ENCODE results near the gene SYCE3.
"Not testable (repeated sequence)": the region's sequence is repeated elsewhere in the genome, so short reads cannot be mapped to it uniquely, and the experiment has no call there.

SYCE3 gene

GRCh38 chr22:50520826-50521453 lies 41.8 kb downstream of the SYCE3 start:
- DNase-seq (ENCODE audit: low read depth) = no peak

GRCh38 chr22:50520184-50520583 lies 42.5 kb downstream of the SYCE3 start:
- not testable (repeated sequence) for DNase-seq (ENCODE audit: low read depth)

GRCh38 chr22:50519151-50519550 lies 43.6 kb downstream of the SYCE3 start:
- DNase-seq (ENCODE audit: low read depth) = no peak

DNA sequence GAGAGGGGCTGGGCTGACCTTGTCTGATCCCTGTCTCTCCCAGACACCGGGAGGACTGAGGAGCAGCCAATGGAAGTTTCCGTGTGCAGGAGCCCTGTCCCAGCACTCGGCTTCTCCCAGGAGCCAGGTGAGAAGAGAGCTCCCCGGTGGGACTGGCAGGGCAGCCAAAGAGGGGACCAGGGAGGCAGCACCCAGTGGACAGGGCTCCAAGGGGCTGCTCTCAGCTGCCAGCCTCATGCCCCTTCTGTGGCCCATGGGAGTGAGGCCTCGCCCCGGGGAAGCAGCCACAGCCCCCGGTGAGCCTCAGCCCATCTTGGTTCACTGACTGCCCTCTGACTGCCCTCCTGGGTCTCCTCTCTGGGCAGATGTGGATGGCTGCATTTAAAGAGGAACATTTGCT lies 44.1 kb downstream of the SYCE3 start:
- no peak for DNase-seq (ENCODE audit: low read depth)

GRCh38 chr22:50517495-50518260 lies 45.0 kb downstream of the SYCE3 start:
- no peak for DNase-seq (ENCODE audit: low read depth)

GRCh38 chr22:50516891-50517290 lies 45.8 kb downstream of the SYCE3 start:
- no peak for DNase-seq (ENCODE audit: low read depth)

DNA sequence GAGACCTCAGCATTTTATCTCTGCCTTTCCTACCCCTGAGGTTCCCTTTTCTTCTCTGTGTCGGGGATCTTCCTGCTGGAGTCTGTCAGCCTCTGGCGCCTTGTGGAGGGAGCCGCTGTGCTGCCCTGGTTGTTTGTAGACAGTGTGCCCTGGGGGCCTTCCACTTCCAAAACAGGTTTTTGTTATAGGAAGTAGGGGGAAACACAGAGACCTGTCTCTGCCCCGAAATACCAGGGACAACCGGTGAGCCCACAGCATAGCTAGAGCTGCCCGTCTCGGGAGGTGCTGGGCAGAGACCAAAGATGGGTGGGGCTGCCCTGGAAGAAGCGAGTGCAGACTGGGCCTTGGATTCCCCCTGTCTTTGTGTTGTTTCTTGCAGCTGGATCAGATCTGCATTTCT lies 46.7 kb downstream of the SYCE3 start:
- DNase-seq (ENCODE audit: low read depth) = no peak

- DNase-seq (ENCODE audit: low read depth) = no peak
Observed at GRCh38 chr22:50513175-50513574, 49.5 kb downstream of the SYCE3 start.

DNA sequence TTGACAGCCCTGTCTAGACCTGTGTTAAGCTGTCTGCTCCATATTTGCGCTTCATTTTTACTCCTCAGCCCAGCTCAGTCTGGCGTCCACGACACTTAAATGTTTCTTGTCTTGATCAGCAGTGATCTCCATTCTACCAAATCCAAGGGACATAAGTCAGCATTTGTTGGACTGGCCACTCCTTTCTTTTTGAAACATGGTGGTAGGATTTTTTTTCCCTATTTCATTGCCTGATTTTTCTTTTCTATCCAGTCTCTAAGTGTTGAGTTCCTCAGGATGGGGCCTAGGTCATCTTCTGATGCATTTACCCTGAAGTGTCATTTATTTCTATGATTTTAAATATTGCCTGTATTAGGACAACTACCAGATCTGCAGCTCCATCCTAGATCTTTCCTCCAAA lies 53.8 kb downstream of the SYCE3 start:
- DNase-seq (ENCODE audit: low read depth) = no peak

DNA sequence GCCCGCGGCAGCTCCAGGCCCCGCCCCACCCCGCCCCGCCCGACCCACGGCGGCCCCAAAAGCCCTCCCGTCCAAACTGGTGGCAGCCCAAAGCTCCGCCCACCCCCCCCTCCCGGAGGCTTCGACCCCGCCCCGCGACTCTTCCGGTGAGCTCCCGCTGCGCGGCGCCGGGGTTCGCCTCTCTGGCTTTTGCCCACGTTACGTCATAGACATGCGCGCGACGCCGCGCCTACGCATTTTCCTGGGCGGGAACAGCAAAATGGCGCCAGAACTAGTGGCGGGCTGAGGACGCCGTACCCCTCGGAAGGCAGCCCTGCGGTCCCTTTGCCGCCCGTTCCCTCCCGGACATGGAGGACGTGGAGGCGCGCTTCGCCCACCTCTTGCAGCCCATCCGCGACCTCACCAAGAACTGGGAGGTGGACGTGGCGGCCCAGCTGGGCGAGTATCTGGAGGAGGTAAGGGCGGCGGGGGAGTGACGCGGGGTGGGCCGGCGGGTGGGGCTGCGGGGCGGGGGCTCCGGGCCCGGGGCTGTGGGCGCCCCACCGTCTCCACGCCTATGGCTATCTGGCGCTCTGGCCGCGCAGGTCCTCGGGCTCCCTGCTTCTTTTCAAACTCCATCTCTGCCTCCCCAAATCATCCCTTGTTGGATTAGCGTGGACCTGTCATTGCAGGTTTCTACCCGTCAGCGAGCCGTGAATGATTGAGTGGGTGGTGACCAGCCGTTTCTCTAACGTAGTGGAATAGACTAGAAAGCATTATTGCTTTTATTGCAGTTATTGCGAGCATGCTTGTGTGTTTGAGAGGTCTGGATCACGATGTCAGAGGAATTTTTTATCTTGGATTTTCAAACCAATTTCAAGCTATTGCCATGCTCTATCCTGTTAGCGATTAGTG lies 54.5 kb downstream of the SYCE3 start, which contains the start of gene NCAPH2:
TSS of gene NCAPH2 (plus strand) at position 234 of the 894 bp plus-strand sequence. CDS start at position 348, 114 bp downstream.
- DNase-seq (ENCODE audit: low read depth) = peak; percentile 97

GRCh38 chr22:50507421-50507990 lies 55.2 kb downstream of the SYCE3 start, which contains the start of gene LMF2:
Gene LMF2 (minus strand): TSS chr22:50507702. CDS start chr22:50507675, 27 bp downstream.
- peak; percentile 90 for DNase-seq (ENCODE audit: low read depth)

- DNase-seq (ENCODE audit: low read depth) = no peak
Observed at GRCh38 chr22:50506611-50507420, 55.9 kb downstream of the SYCE3 start.

- DNase-seq (ENCODE audit: low read depth) = no peak
Observed at GRCh38 chr22:50505776-50506610, 56.7 kb downstream of the SYCE3 start.

GRCh38 chr22:50505276-50505775 lies 57.4 kb downstream of the SYCE3 start:
- DNase-seq (ENCODE audit: low read depth) = no peak

DNA sequence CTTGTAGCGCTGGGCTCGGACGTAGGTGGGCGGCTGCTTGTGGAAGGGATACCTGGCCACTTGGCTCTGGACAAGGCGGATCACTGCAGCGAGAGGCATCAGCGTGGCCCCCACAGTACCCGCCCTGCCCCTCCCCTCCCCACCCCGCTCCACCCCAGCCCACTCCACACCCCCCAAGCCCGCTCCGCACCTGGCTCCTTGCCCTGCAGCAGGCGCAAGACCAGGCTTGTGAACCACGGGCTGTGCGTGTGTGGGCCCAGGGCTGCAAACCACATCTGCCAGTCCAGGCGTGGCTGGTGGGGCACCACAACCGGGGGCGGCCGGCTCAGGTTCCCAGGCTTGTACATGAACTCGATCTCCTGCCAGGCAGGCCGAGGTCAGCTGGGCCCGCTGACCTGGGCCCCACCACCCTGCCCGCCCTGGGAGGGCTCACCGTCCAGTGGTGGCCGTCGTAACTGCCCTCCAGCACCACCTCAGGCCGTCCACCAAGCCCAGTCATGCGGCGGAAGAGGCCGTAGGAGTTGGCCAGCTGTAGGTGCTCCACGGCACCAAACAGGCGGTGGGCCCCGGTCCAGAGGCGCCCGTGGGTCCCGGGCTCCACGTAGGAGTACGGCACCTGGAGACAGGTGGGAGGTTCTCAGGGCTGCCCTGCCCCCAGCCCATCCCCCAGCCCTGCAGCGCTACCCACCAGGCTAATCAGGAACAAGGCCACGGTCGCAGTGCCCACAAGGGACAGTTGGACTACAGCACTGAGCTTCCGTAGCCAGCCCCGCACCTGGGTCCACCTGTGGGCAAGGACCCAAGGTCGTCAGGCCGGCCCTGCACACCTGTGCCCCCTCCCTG lies 58.1 kb downstream of the SYCE3 start:
- no peak for DNase-seq (ENCODE audit: low read depth)

DNA sequence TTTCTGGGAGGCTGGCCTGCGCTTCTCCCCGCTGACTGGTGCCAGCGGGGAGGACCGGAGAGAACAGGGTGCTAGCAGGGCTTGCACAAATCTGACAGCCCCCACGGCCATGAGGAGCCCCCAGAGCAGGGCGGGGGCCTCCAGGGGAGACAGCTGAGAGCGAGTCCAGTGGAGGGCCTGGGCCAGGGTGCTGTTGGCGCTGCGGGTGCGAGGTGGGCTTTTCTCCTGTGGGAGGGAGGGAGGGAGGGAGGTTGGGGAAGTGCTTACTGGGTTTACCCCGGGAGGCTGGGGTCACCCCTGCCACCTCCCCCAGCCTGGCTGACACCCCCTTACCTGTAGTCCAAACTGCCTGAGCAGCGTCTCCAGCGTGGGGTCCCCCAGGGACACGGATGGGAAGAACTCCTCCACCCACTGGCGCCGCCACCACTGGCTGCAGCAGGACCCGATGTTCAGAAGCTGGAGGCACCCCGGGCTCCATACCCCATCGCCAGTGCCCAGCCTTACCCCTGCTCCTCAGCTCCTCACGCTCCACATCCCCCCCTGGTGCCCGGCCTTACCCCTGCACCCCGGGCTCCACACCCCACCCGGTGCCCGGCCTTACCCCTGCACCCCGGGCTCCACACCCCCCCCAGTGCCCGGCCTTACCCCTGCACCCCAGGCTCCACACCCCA lies 59.1 kb downstream of the SYCE3 start:
- no peak for DNase-seq (ENCODE audit: low read depth)

- DNase-seq (ENCODE audit: low read depth) = no peak
Observed at GRCh38 chr22:50502628-50503474, 59.9 kb downstream of the SYCE3 start.

- DNase-seq (ENCODE audit: low read depth) = no peak
Observed at GRCh38 chr22:50502096-50502495, 60.6 kb downstream of the SYCE3 start.
